Panc1 (cell line): Measurements from ENCODE around the gene DCAF10. TPM values are rescaled to one million over a fixed set of nuclear protein-coding genes. Genes with fewer than 3 reads are reported as not detected.

Source experiments
- ATAC-seq: fragments of 200-7000 bp; cut with Tn5 transposase; 2 replicates; pipeline ENCODE4 v1.9.1; 2020; ENCODE audit warnings: mild to moderate bottlenecking, moderate library complexity
- BruUV-seq: library from RNA; stranded (reverse); fragments of 400-500 nt; replicated peaks from 2 replicates; lab custom pipeline; 2021; lab: Mats Ljungman, UMichigan
- CTCF ChIA-PET: fragments of 300-600 bp; sonication (Branson Sonifier 250); formaldehyde crosslinking; loops from one replicate; lab custom pipeline; 2022; ENCODE audit warnings: antibody characterized with exemption; lab: Charles Lee
- POLR2A ChIA-PET: fragments of 300-600 bp; sonication (Branson Sonifier 250); formaldehyde crosslinking; loops from one replicate; lab custom pipeline; 2022; ENCODE audit warnings: antibody characterized with exemption; lab: Charles Lee
- DNase-seq: peaks from one replicate; pipeline ENCODE4 v3.0.0-alpha.2; 2010; ENCODE audit warnings: low read depth, low spot score
- H3K27ac ChIP-seq: 2 replicates; pipeline ENCODE4 v1.5.1; 2011; ENCODE audit warnings: mild to moderate bottlenecking, low read length, inconsistent platforms
- H3K27me3 ChIP-seq: fragments of 200-500 bp; sonication (Bioruptor generic); 2 replicates; pipeline ENCODE4 v1.6.0; 2014; ENCODE audit warnings: low read length, inconsistent platforms; ENCODE audit not compliant: control insufficient read depth, insufficient read depth
- H3K36me3 ChIP-seq: fragments of 200-500 bp; sonication (Bioruptor generic); 2 replicates; pipeline ENCODE4 v1.5.1; 2014; ENCODE audit warnings: inconsistent platforms, mild to moderate bottlenecking, low read length, moderate library complexity; ENCODE audit not compliant: control insufficient read depth, insufficient read depth
- H3K4me1 ChIP-seq: 2 replicates; pipeline ENCODE4 v1.5.1; 2011; ENCODE audit warnings: inconsistent platforms, mild to moderate bottlenecking, low read length, moderate library complexity; ENCODE audit not compliant: control insufficient read depth, insufficient read depth
- H3K4me3 ChIP-seq, 2 experiments: 2 replicates each; pipeline ENCODE4 v1.5.1; 2011 to 2012; ENCODE audit warnings: low read depth in 2 of 2, low read length in 2 of 2, mild to moderate bottlenecking in 2 of 2, inconsistent platforms in 1 of 2, moderate library complexity in 1 of 2
- H3K9me3 ChIP-seq: fragments of 200-500 bp; sonication (Bioruptor generic); 2 replicates; pipeline ENCODE4 v1.5.1; 2014; ENCODE audit warnings: low read depth, mild to moderate bottlenecking, inconsistent platforms, low read length, moderate library complexity; ENCODE audit not compliant: control insufficient read depth, insufficient read depth
- CTCF ChIP-seq: fragments of 450-650 bp; IDR thresholded peaks from 2 replicates; pipeline ENCODE4 v1.5.1; 2017; ENCODE audit warnings: mild to moderate bottlenecking
- POLR2AphosphoS5 ChIP-seq: IDR thresholded peaks from 2 replicates; pipeline ENCODE4 v1.6.1; 2012; ENCODE audit warnings: mild to moderate bottlenecking, low read depth, low read length, moderate library complexity
- SIN3A ChIP-seq: IDR thresholded peaks from 2 replicates; pipeline ENCODE4 v1.6.1; 2012; ENCODE audit warnings: low read depth, mild to moderate bottlenecking, low read length, moderate library complexity, borderline replicate concordance; ENCODE audit not compliant: insufficient read depth
- TCF7L2 ChIP-seq: IDR thresholded peaks from 2 replicates; pipeline ENCODE4 v1.6.1; 2011; ENCODE audit warnings: mild to moderate bottlenecking, low read depth, low read length, inconsistent platforms
- in situ Hi-C: cut with HindIII; loops from 2 replicates; pipeline ENCODE4 v1.10.0; 2016; ENCODE audit warnings: low sequenced_read_pairs, low pct_unique_long_range_greater_than_20kb
- intact Hi-C: fragments of 100-400 bp; cut with micrococcal nuclease; formaldehyde crosslinking; loops from one replicate; pipeline ENCODE4 v1.10.0; 2022; ENCODE audit not compliant: unreplicated experiment
- total RNA-seq: library from RNA; stranded (reverse); gene quantifications from one replicate; pipeline ENCODE4 v1.2.1, GENCODE V29; 2021; ENCODE audit not compliant: unreplicated experiment
- TF ChIP-seq, protein P1 (sequence below), 2 experiments: IDR thresholded peaks; 2 replicates each; pipeline ENCODE4 v1.6.1; 2011 to 2012; ENCODE audit warnings: low read depth in 2 of 2, control low read depth in 1 of 2, low read length in 1 of 2, mild to moderate bottlenecking in 1 of 2, moderate library complexity in 1 of 2; ENCODE audit not compliant: insufficient read depth in 1 of 2

Gene DCAF10
- total RNA-seq, 1 experiment from 2014 or later: 18.5 TPM

DNA sequence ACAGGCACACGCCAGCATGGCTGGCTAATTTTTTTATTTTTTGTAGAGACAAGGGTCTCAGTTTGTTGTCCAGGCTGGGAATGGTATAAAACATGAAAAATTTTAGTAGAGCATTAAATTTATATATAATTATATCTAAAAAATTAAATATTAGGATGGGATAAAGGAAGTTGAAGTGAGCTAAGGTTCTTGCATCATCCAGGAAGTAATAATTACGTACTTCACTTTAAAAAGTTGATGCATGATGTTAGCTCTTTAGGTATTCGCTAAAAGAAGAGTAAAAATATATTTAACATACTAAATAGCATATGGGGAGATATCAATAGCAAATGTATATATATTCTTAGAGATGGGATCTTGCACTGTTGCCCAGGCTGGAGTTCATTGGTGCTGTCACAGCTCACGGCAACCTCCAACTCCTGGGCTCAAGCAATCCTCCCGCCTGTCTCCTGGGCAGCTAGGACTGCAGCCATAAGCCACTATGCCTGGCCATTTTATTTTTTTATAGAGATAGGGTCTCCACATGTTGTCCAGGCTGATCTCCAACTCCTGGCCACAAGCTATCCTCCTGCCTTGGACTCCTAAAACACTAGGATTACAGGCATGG, 12.3 kb downstream of the DCAF10 start:
- in situ Hi-C loops: no loop called here
- CTCF ChIA-PET: interaction anchor here (0.6 kb wide), 1 partner anchor 49 kb away, joined by 7 read pairs; no protein-coding TSS in a partner anchor

GRCh38 chr9:37818849-37819248, 18.3 kb downstream of the DCAF10 start:
- intact Hi-C loops: no loop called here
- no peak for TF ChIP-seq POLR2AphosphoS5
- no peak for TF ChIP-seq CTCF
- TF ChIP-seq SIN3A: no peak
- TF ChIP-seq TCF7L2: no peak
- TF ChIP-seq, protein P1, sequence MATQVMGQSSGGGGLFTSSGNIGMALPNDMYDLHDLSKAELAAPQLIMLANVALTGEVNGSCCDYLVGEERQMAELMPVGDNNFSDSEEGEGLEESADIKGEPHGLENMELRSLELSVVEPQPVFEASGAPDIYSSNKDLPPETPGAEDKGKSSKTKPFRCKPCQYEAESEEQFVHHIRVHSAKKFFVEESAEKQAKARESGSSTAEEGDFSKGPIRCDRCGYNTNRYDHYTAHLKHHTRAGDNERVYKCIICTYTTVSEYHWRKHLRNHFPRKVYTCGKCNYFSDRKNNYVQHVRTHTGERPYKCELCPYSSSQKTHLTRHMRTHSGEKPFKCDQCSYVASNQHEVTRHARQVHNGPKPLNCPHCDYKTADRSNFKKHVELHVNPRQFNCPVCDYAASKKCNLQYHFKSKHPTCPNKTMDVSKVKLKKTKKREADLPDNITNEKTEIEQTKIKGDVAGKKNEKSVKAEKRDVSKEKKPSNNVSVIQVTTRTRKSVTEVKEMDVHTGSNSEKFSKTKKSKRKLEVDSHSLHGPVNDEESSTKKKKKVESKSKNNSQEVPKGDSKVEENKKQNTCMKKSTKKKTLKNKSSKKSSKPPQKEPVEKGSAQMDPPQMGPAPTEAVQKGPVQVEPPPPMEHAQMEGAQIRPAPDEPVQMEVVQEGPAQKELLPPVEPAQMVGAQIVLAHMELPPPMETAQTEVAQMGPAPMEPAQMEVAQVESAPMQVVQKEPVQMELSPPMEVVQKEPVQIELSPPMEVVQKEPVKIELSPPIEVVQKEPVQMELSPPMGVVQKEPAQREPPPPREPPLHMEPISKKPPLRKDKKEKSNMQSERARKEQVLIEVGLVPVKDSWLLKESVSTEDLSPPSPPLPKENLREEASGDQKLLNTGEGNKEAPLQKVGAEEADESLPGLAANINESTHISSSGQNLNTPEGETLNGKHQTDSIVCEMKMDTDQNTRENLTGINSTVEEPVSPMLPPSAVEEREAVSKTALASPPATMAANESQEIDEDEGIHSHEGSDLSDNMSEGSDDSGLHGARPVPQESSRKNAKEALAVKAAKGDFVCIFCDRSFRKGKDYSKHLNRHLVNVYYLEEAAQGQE (IDR thresholded peaks at IDR 0.05; ENCODE audit: insufficient read depth in 1 of 2, low read depth in 2 of 2, low read length in 1 of 2): no peak
- ChIA-PET CTCF (no interaction called here), POLR2A (no interaction called here)
- no peak overlapping the region for H3K4me3 ChIP-seq
- no TSS peak for BruUV-seq
- H3K27me3 ChIP-seq: no peaks in the 10 kb centered on the region
- in situ Hi-C loops: no loop called here
- DNase-seq (no peak), ATAC-seq (no peak)
- H3K36me3 ChIP-seq: no peaks in the 10 kb centered on the region; the same call in 1 of the 2 replicates
- H3K4me1 ChIP-seq: no peaks in the 10 kb centered on the region
- no peak overlapping the region for H3K27ac ChIP-seq
- H3K9me3 ChIP-seq: no peaks in the 10 kb centered on the region

More for the DNA sequence above, 12.3 kb downstream of the DCAF10 start:
- Histone ChIP-seq H3K4me1 (no peaks in the 10 kb centered on the region), H3K27me3 (no peaks in the 10 kb centered on the region), H3K9me3 (no peaks in the 10 kb centered on the region), H3K27ac (no peak overlapping the region), H3K36me3 (no peaks in the 10 kb centered on the region; the same call in 1 of the 2 replicates), H3K4me3 (no peak overlapping the region)
- TF ChIP-seq, protein P1 (IDR thresholded peaks at IDR 0.05; ENCODE audit: insufficient read depth in 1 of 2, low read depth in 2 of 2, low read length in 1 of 2): no peak
- TF ChIP-seq SIN3A: no peak
- TF ChIP-seq TCF7L2: no peak
- no peak for TF ChIP-seq POLR2AphosphoS5
- DNase-seq (no peak), ATAC-seq (no peak)
- POLR2A ChIA-PET: no interaction called here
- intact Hi-C loops: no loop called here
- no TSS peak for BruUV-seq
